NCI-H187 (cell line): ENCODE data around the gene SEC14L2.
"Not testable (repeated sequence)": the region's sequence is repeated elsewhere in the genome, so short reads cannot be mapped to it uniquely, and the experiment has no call there.

Source experiments
- DNase-seq, 2 experiments: peaks; one replicate each; lab custom pipeline; 2025; lab: John Stamatoyannopoulos, UW

SEC14L2 gene

DNA sequence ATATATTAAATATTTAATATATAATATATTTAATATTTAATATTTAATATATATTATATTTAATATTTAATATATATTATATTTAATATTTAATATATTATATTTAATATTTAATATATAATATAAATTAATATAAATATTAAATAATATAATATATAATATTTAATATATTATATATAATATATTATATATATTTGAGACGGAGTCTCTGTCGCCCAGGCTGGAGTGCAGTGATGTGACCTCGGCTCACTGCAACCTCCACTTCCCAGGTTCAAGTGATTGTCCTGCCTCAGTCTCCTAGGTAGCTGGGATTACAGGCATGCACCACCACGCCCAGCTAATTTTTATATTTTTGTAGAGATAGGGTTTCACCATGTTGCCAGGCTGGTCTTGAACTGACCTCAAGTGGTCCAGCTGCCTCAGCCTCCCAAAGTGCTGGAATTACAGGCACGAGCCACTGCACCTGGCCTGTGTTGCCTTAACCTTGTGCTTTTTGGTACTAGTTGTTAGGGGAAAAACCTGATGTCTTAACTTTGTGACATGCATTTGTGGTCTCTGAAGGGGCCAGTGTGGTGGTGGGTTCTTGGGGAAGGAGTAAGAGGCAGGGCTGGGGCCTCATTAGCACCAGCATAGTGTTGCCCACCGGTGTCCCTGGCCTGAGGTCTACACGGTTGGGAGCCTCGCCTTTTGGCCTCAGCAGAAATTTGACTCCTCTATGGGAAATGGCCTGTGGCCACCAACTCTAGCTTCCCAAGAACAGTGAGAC, 58.4 kb downstream of the SEC14L2 start:
- DNase-seq: no peak

DNA sequence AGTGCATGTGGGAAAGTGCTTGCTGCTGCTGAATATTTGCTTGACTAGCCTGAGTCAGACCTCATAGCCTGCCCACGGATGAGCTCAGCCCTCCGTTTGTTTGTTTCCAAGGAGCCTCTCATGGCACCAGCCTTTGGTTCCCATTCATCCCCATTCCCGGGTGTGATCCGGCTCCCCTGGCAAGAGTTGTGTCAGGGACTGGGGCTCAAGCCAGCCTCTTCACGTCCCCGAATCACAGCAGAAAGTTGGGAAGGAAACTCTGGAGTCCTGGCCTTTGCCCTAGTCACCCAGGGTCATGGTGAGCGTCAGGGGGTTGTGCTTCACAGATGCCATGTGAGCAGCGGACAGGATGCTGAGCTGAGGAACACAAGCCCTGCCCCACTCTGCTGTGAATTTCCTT, 61.2 kb downstream of the SEC14L2 start:
- DNase-seq: no peak

GRCh38 chr22:30459181-30460052, 62.6 kb downstream of the SEC14L2 start:
- DNase-seq: no peak

- no peak for DNase-seq
Observed at GRCh38 chr22:30460147-30460546, 63.3 kb downstream of the SEC14L2 start.

GRCh38 chr22:30460555-30460954, 63.7 kb downstream of the SEC14L2 start:
- DNase-seq: not testable (repeated sequence)

DNA sequence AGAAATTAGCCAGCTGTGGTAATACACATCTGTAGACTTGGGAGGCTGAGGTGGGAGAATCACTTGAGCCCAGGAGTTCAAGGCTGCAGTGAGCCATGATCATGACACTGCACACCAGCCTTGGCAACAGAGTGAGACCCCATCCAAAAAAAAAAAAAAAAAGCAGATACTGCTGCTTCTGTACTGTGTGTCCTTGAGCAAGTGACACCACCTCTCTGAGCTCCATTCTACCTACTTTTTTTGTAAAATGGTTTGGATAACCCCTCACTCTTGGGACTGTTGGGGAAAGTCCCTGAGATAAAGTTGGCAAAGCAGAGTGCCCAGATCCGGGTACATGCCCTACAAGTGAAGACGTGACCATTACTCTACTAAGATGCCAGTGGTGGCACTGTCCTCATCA, 72.3 kb downstream of the SEC14L2 start:
- no peak for DNase-seq

DNA sequence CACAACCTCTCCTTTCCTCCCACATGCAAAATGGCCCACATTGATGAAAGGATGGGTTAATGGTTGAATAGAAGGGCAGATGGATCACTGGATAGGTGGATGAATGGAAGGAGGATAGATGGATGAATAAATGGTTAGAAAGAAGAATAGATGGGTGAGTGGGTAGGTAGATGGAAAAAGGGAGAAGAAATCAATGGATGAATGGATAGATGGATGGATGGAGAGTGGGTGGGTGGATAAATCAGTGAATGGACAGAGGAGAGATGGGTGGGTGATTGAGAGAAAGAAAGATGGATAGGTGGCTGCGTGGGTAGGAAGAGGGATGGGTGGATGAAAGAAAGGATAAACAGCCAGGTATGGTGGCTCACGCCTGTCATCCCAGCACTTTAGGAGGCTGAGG, 73.8 kb downstream of the SEC14L2 start:
- no peak for DNase-seq

GRCh38 chr22:30471616-30472318, 74.9 kb downstream of the SEC14L2 start, which contains the start of gene SEC14L3:
Gene SEC14L3 (minus strand): TSS chr22:30472017. CDS start chr22:30471958, 59 bp downstream.
- no peak for DNase-seq

DNA sequence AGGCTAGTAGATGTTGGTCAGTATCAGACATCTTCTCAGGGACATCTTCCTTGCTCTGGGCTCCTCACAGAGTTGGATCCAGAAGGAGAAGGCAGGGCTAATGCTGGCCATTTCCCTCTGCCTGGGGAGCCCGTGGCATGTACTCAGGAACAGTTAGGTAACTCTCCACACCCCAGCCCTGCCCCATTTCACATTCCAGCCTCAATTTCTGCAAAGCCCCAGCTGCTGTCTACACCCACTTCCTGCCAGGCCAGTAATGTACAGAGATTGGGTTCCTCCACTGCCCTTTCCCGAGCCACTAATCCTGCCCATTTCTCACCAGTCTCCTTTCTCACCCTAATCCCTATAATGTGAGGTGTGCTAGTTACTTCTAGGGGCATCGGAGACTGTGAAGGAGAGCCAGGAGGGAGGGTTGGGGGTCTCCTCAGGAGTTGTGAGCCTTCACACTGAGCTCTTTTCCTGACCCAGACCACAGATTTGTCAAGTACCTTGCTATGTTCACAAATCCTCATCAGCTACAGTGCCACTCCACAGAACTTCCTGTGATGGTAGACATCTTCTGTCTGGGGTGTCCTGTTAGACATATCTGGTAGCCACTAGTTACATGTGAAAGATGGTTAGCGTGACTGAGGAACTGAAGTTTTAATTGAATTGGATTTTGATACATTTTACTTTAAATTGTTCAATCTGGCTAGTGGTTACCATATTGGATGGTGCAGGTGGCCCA, 76.3 kb downstream of the SEC14L2 start:
- no peak for DNase-seq

GRCh38 chr22:30474121-30474520, 77.3 kb downstream of the SEC14L2 start:
- no peak for DNase-seq
